Measurements from ENCODE around the gene RHO.

- TF ChIP-seq CTCF (IDR thresholded peaks at IDR 0.05; ENCODE audit: poor library complexity), result no peak
- TF ChIP-seq EZH2phosphoT487 (IDR thresholded peaks at IDR 0.05; ENCODE audit: low read depth, severe bottlenecking, unreplicated experiment), result no peak
- no peak for TF ChIP-seq EZH2 (IDR thresholded peaks at IDR 0.05; ENCODE audit: borderline replicate concordance)
These were observed 35.6 kb downstream of the RHO start for GRCh38 chr3:129563850-129564535.
